NCI-H2196 (cell line): ENCODE data around the gene GTF2H1.
A peak's percentile ranks its signal among the peaks of the same experiment; 100 is the strongest.
"Not testable (repeated sequence)": the region's sequence is repeated elsewhere in the genome, so short reads cannot be mapped to it uniquely, and the experiment has no call there.

Experiments
- DNase-seq: peaks from one replicate; lab custom pipeline; 2025; ENCODE audit not compliant: unreplicated experiment; lab: John Stamatoyannopoulos, UW

Gene GTF2H1

DNA sequence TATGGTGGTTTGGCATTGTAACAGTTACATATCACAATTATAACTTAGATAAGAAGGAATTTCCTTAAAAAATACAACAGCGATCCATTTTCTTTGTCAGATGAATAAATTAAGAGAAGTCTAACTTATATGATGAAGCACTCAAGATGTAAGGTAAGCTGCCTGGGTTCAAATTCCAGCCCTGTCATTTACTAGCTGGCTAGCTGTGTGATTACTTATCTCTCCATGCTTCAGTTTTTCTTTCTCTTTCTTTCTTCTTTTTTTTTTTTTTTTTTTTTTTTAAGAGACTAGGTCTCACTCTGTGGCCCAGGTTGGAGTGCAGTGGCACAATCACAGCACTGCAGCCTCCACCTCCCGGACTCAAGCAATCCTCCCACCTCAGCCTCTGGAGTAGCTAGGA lies 49.8 kb downstream of the GTF2H1 start:
- DNase-seq: no peak

DNA sequence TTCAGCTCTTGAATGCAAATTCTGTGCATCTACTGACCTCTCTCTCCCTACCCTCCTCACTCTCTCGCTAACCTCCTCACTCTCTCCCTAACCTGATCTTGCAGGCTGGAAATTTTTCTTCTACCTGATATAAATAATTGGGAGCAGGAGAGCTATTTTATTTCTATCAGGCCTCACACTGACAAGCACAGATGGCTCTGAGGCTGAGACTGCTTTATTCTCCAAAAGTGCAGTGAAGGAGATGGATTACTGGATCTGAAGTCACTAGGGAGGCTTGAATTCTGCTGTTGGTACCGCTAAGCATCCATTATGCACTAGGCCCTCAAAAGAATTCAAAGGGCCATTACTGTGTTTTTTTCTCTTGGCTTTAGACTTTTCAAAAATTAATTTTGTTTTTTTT lies 52.6 kb downstream of the GTF2H1 start:
- no peak for DNase-seq

DNA sequence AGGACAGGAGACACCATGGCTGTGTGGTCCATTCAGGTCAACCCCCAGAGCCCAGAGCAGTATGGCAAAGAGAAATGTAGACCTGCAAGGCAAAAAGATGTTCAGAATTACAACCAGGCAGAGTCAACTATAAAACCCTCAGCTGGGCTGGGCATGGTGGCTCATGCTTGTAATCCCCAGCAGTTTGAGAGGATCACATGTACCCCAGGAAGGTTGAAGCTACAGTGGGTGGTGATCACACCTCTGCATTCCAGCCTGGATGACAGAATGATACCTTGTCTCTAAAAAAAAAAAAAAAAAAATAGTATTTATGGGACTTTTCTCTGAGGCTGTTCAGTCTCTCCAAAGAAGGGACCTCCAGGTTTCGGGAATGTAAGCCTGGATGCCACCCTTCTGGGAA lies 53.6 kb downstream of the GTF2H1 start:
- DNase-seq: no peak

DNA sequence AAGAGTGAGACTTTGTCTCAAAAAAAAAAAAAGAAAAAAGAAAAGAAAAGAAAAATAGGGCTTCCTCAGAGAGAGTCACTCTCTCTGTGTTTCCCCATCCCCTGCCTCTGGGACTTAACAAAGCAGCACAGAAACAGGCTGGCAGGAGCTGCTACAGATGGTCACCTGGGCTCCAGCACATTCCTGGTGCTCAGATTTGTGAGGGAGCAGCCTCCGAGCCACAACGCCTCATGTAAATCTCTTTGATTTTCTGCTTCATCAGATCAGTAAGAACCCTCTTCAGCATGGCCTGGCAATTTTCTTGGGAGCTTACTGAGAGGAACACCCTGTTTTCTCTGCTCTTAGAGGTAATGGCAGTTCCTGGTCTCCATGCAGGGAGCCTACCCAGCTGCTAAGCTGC lies 56.8 kb downstream of the GTF2H1 start:
- DNase-seq: no peak

DNA sequence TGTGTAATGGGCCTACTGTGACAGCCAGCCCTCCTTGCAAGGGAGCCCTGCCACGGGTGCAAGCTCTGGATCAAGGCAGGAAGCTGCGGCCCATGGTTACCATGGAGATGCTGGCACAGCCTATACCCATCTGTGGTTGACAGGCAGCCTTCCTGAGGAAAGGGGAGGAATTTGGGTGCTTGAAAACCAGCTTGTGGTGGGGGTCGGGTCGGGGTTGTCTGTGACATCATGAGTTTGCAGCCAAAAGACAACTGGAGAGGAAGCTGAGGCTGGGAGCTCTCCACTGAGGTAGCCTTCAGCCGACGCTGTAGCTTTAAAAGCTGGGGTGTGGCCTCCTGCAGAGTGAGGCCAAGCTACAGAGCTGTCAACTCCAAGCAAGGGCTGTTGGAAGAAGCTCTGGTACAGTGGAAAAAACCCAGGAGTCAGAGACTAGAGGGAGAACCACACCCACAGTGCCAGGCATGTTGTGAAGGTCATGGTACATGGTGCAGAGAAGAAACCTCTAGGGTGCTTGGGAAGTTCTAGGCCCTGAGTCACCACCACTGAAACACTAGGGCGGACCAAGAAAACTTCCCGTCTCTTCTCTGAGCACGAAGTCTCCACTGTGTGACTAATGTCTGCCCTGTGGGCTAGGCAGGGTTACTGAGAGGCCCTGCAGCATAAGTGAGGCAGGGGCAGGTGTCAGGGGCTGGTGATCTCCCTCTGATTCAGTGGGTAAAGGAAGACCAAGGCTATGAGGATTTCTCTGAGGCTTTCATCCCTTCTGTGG lies 61.2 kb downstream of the GTF2H1 start:
- DNase-seq: peak; percentile 58

DNA sequence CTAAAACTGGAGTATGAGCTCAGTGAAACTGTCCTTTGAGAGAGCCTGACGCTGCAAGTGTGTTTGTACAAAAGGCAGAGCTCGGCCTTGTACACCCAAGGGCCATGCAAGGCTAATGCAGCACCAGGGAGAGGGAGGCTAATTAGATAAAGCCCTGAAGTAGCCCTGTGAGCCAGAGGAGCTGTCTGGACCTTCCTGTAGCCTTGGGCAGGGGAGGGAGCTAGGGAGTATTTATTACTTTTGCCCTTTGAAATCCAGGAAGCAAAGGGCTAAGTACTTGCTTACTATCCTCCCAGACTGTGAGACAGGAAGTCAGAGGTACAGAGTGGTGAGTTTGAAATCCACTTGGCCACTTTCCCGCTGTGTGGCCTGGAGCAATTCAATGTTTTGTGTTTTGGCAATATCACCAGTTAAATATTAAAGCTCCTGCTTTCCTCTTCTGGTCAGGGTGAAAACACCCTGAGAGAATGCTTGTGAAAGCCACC lies 61.8 kb downstream of the GTF2H1 start:
- peak; percentile 55 for DNase-seq

DNA sequence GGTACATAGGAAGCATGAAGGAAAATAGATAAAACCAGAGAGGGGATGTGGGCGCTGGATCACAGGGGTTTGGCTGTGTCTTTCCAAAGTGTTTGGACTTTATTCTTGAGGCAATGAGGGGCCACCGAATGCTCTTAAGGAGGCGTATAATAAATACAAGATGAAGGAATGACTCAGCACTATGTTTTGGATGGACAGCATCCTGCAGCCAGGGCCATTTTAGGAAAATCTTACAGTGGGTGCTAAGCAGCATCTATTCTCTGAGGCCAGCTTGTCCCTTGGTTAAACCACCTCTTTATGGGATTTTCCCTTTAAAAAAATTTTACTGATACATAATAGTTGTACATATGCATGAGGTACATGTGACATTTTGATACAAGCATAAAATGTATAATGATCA lies 67.7 kb downstream of the GTF2H1 start:
- no peak for DNase-seq

DNA sequence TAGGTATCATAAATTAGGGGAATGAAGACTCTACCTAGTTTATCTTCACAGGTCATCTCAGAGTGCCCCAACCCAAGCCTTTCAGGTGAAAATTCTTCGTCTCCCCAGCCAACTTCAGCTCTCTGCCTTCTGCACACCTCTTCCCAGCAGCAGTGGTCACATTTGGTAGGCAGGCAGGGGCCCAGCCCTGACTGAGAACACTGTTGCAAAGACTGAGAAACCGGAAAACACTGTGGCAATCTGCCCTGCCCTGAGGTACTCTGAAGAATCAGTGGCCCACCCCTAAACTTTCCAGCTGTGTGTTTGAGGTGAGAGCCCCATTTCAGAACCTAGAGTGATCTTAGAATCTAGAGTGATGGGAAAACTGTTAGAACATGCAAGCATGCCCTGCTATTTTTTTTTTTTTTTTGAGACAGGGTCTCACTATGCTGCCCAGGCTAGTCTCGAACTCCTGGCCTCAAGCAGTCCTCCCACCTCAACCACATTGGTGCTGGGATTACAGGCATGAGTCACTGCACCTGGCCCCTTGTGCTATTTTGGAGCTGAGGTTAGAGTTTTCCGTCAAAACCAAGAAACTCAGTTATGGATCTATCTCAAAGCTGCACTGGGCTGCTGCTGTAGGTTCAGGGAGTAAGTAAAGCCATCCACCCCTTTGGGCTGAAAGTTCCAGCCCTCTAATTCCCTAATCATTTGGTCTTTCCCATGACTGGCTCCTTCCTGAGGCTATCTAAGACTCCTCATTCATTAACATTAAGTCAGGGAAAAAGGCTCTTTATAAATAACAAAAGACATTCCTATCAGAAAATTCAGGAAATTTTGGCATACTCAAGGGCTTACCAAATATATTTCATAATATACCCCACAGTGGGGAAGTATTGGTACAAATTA lies 70.3 kb downstream of the GTF2H1 start:
- no peak for DNase-seq

DNA sequence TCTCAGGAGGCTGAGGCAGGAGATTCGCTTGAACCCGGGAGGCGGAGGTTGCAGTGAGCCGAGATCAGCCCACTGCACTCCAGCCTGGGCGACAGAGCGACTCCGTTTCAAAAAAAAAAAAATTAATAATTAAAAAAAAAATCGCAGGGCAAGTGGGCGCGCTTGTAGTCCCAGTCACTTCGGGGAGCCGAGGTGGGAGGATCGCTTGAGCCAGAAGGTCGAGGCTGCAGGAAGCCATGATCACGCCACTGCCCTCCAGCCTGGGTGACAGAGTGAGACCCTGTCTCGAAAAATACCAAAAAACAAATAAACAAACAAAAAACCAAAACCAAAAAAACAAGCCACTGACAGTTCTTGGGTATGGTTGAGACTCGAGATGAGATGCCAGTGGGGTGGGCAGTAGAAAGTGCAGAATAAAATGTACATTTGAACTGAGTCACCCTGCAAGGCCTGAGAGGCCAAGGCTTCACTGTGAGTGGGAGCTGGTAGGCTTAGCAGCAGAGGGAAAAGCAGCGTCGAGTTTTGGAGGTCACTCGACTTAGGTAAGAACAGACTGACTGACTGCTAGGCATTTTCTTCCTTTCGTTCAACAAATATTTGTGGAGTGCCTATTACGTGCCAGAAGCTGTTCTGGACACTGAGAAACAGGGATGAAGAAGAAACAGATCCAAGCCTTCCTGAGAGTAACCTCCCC lies 71.4 kb downstream of the GTF2H1 start:
- DNase-seq: peak; percentile 43

DNA sequence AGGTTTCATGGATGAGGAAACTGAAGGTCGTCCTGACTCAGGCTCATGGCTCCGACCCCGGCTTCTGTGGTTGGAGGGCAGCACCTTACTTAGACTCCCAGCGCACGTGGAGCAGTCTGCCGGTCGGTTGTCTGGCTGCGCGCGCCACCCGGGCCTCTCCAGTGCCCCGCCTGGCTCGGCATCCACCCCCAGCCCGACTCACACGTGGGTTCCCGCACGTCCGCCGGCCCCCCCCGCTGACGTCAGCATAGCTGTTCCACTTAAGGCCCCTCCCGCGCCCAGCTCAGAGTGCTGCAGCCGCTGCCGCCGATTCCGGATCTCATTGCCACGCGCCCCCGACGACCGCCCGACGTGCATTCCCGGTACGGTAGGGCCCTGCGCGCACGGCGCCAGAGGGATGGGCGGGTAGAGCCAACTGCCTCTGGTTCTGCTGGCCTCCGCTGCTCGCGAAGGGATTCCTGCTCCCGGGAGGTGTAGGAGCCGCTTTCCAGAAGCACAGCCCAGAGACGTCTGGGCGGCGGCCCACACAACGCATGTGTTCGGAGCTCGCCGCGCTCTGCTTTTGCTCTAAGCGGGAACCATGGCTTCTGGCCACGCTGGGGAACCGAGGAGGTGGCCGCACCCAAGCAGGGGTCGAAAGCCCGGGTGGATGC lies 72.0 kb downstream of the GTF2H1 start, which contains the start of gene LDHA:
Gene LDHA (plus strand): TSS at position 289 of the 653 bp plus-strand sequence. CDS start 2,280 bp downstream, outside the sequence.
- peak; percentile 97 for DNase-seq

DNA sequence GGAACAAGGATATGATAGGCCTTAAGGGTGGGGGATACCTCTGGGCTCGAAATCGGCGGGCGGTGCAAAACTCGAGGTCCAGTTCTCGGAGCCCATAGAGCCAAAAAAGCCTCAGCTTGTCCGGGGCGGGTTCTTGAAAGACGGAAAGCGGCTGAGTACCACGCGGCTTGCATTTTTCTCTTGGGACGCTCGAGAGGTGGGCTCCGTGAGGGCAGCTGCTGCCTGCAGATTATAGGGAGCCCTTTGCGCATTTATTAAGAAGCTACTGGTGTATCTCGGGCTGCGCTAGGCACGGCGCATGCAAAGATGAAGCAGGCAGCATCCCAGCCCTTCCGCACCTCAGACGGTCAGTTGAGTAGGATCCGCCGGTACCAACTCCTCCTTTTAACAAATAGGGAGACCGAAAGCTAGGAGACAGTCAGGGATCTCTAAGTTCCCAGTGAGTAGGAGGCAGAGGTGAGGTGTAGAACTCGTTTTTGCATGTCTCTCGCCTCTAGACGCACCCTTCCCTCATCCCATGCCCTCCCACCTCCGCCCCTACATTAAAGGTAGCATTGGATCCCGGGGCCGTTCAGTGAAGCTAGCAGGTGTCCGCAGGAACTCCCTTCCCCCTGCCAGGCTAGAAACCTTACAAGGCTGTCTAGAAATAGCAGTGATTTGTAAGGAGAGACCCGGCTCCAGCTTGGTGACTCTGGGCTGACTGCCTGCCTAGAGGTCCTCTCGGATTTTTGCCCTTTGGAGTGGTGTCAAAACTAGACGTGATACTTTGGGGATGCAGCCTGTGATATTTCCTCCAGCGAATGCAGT lies 72.8 kb downstream of the GTF2H1 start:
- no peak for DNase-seq

DNA sequence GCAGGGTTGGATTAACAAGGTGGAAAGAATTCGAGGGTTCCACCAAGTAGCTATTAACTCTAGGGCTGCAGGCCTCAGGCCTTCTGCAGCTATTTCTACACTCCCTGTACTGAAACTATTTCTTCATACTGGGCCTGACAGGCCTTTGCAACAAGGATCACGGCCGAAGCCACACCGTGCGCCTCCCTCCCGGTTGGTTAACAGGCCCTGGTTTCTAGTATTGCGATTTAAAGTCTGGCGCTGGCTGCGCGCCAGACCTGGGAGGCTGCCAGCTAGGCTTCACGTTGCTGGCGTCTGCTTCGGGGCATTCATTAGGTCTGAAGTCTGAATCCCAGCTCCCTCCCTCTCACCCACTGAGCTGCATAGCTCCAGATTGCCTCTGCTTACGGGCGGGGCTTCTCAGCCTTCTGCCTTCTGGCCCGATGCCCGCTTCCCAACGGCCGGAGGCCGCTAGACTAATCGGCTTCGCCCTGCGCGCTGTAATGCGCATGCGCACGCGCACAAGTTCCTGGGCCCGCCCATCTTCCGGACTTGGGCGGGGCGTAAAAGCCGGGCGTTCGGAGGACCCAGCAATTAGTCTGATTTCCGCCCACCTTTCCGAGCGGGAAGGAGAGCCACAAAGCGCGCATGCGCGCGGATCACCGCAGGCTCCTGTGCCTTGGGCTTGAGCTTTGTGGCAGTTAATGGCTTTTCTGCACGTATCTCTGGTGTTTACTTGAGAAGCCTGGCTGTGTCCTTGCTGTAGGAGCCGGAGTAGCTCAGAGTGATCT lies 73.6 kb downstream of the GTF2H1 start:
- peak; percentile 100 for DNase-seq

DNA sequence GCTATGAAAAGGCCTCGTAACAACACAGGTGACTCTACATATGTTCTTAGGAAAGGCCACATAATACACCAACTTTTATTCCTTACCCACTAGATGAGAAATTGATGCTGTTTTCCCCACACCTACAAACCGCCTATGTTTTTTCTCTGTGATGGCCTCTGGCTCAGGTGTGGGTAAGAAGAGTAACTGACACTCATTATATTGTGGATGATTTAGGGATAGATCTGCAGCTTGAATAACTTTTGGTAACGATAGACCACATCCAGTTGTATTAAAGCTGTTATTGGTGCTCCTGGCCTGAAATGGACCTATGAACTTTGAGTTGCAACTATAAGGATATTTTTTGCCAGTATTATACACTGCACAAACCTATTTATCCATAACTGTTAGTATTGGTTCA lies 75.6 kb downstream of the GTF2H1 start:
- DNase-seq: no peak

DNA sequence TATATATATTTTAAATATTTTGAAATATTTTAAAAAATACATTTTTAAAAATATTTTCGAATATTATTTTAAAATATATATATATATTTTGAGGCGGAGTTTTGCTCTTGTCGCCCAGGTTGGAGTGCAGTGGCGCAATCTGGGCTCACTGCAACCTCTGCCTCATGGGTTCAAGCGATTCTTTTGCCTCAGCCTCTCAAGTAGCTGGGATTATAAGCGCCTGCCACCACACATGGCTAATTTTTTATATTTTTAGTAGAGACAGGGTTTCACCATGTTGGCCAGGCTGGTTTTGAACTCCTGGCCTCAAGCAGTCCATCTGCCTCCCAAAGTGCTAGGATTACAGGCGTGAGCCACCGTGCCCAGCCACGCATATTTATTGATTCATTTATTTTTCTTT lies 78.7 kb downstream of the GTF2H1 start:
- not testable (repeated sequence) for DNase-seq

DNA sequence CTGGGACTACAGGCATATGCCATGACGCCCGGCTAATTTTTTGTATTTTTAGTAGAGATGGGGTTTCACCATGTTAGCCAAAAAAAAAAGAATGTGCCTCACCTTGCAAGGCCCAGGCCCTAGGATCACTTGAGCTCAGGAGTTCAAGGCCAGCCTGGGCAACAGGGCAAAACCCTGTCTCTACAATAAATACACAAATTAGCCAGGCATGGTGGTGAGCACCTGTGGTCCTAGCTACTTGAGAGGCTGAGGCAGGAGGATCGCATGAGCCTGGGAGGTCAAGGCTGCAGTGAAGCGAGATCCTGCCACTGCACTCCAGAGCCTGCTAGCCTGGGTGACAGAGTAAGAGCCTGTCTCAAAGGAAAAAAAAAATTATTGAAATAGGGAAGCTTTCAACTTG lies 81.7 kb downstream of the GTF2H1 start:
- no peak for DNase-seq

DNA sequence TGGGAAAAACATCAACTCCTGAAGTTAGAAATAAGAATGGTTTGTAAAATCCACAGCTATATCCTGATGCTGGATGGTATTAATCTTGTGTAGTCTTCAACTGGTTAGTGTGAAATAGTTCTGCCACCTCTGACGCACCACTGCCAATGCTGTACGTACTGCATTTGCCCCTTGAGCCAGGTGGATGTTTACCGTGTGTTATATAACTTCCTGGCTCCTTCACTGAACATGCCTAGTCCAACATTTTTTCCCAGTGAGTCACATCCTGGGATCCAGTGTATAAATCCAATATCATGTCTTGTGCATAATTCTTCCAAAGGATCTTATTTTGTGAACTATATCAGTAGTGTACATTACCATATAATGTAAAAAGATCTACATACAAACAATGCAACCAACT lies 85.0 kb downstream of the GTF2H1 start:
- DNase-seq: peak; percentile 27

DNA sequence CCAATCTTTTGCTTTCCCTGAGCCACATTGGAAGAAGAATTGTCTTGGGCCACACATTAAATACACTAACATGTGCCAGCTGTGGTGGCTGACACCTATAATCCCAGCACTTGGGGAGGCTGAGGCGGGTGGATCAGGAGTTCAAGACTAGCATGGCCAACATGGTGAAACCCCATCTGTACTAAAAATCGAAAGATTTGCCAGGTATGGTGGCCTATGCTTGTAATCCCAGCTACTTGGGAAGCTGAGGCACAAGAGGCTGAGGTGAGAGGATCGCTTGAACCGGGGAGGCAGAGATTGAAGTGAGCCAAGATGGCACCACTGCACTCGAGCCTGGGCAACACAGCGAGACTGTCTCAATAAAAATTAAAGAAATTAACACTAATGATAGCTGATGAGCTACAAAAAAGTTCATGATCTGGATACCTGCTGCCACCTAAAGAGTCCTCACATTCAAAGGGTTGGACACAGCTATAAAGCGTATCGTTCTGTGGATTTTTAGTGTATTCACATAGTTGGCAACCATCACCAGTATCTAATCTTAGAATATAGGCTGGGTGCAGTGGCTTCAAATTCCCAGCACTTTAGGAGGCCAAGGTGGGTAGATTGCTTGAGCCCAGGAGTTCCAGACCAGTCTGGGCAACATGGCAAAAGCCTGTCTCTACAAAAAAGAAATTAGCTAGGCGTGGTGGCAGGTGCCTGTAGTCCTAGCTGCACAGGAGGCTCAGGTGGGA lies 86.4 kb downstream of the GTF2H1 start:
- DNase-seq: no peak

DNA sequence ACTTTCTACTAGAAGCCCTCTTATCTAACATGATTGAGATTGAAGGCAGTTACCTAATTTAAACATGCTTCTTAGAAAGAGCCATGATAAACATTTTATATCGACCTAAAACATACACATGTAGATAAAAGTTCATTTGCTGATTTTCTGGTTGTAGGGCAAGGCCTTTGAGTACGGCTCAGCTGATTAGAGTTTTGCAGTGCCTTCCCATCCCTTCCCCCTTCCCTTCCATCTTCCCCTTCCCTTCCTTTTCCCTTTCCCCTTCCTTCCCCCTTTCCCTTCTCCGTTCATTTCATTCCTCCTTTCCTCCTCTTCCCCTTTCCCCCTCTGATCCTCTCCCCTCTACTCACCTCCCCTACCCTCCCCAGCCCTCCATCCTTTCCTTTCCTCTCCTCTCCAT lies 94.1 kb downstream of the GTF2H1 start:
- no peak for DNase-seq
